Ovary (tissue), 3 donors: Measurements from ENCODE around the gene ICAM3.

Source experiments
- CTCF ChIP-seq, 3 donors: fragments of 450-650 bp in 2 of 3; fragments of 200-600 bp in 1 of 3; IDR thresholded peaks; one replicate each; pipeline versions ENCODE4 v1.5.1 to v1.8.0; 2016 to 2022; ENCODE audit warnings: antibody characterized with exemption in 3 of 3, mild to moderate bottlenecking in 1 of 3
- EP300 ChIP-seq: sonication (generic); formaldehyde crosslinking; IDR thresholded peaks from one replicate; pipeline ENCODE4 v1.6.1; 2017; ENCODE audit warnings: antibody characterized with exemption
- POLR2A ChIP-seq: fragments of 450-650 bp; IDR thresholded peaks from one replicate; pipeline ENCODE4 v1.6.1; 2017; ENCODE audit warnings: antibody characterized with exemption, mild to moderate bottlenecking, moderate library complexity
- donor health status: DM: no; HTN: no; CAD: no.

GRCh38 chr19:10315335-10316214 is 23.8 kb downstream of the ICAM3 start, which contains the start of gene FDX2:
- no peak for TF ChIP-seq CTCF (IDR thresholded peaks at IDR 0.05)
- peak; percentile 4 for TF ChIP-seq POLR2A
- TF ChIP-seq EP300 = no peak
